ENCODE results near the gene KRTAP19-7.

The KRTAP19-7 gene

GRCh38 chr21:30561264-30561895 lies at the start of gene KRTAP19-7:
Gene KRTAP19-7 (minus strand): TSS chr21:30561314. CDS start chr21:30561289, 25 bp downstream.
- Histone ChIP-seq H3K27me3 (ENCODE audit: insufficient read depth, low read depth, severe bottlenecking) (peaks cover 58% of the 10 kb centered on the region), H3K4me3 (ENCODE audit: low read depth, low read length) (no peak within 1 kb of the TSS), H3K27ac (no peak within 1 kb of the TSS), H3K36me3 (no peaks in the 10 kb centered on the region), H3K9me3 (ENCODE audit: severe bottlenecking) (no peaks in the 10 kb centered on the region)
- DNase-seq, result no peak
- TF ChIP-seq CTCF (IDR thresholded peaks at IDR 0.05; ENCODE audit: low read depth, low read length), result no peak

GRCh38 chr21:30605968-30606367 lies 44.9 kb upstream of the KRTAP19-7 start:
- no peak for TF ChIP-seq CTCF (IDR thresholded peaks at IDR 0.05; ENCODE audit: low read depth, low read length)
- H3K36me3 ChIP-seq, result no peaks in the 10 kb centered on the region
- no peak for DNase-seq
- H3K27me3 ChIP-seq (ENCODE audit: insufficient read depth, low read depth, severe bottlenecking), result peaks cover 50% of the 10 kb centered on the region
- H3K27ac ChIP-seq, result no peak overlapping the region
- no peak overlapping the region for H3K4me3 ChIP-seq (ENCODE audit: low read depth, low read length)
- H3K9me3 ChIP-seq (ENCODE audit: severe bottlenecking), result no peaks in the 10 kb centered on the region

- no peaks in the 10 kb centered on the region for H3K9me3 ChIP-seq (ENCODE audit: severe bottlenecking)
- no peak within 1 kb of the TSS for H3K27ac ChIP-seq
- no peak for TF ChIP-seq CTCF (IDR thresholded peaks at IDR 0.05; ENCODE audit: low read depth, low read length)
- H3K27me3 ChIP-seq (ENCODE audit: insufficient read depth, low read depth, severe bottlenecking), result peaks cover 72% of the 10 kb centered on the region
- DNase-seq, result no peak
- H3K4me3 ChIP-seq (ENCODE audit: low read depth, low read length), result no peak within 1 kb of the TSS
- no peaks in the 10 kb centered on the region for H3K36me3 ChIP-seq
Observed at GRCh38 chr21:30600787-30601186, 39.7 kb upstream of the KRTAP19-7 start, which contains the start of gene KRTAP22-1. Gene KRTAP22-1 (plus strand): TSS chr21:30601087.

GRCh38 chr21:30598802-30599201 lies 37.7 kb upstream of the KRTAP19-7 start, which contains the start of gene KRTAP6-2:
Gene KRTAP6-2 (minus strand): TSS chr21:30598902. CDS start chr21:30598874, 28 bp downstream.
- no peak for TF ChIP-seq CTCF (IDR thresholded peaks at IDR 0.05; ENCODE audit: low read depth, low read length)
- no peak within 1 kb of the TSS for H3K4me3 ChIP-seq (ENCODE audit: low read depth, low read length)
- no peaks in the 10 kb centered on the region for H3K36me3 ChIP-seq
- peaks cover 72% of the 10 kb centered on the region for H3K27me3 ChIP-seq (ENCODE audit: insufficient read depth, low read depth, severe bottlenecking)
- H3K27ac ChIP-seq, result no peak within 1 kb of the TSS
- DNase-seq, result no peak
- H3K9me3 ChIP-seq (ENCODE audit: severe bottlenecking), result no peaks in the 10 kb centered on the region

- Histone ChIP-seq H3K27ac (no peak within 1 kb of the TSS), H3K9me3 (ENCODE audit: severe bottlenecking) (no peaks in the 10 kb centered on the region), H3K4me3 (ENCODE audit: low read depth, low read length) (no peak within 1 kb of the TSS), H3K36me3 (no peaks in the 10 kb centered on the region), H3K27me3 (ENCODE audit: insufficient read depth, low read depth, severe bottlenecking) (peaks cover 52% of the 10 kb centered on the region)
- TF ChIP-seq CTCF (IDR thresholded peaks at IDR 0.05; ENCODE audit: low read depth, low read length), result no peak
- no peak for DNase-seq
Observed at GRCh38 chr21:30592140-30592539, 31.0 kb upstream of the KRTAP19-7 start, which contains the start of gene KRTAP6-3. Gene KRTAP6-3 (plus strand): TSS chr21:30592440. CDS start chr21:30592446, 6 bp downstream.

GRCh38 chr21:30590297-30590696 lies 29.2 kb upstream of the KRTAP19-7 start, which contains the start of gene KRTAP22-2:
Gene KRTAP22-2 (minus strand): TSS chr21:30590397.
- Histone ChIP-seq H3K27ac (no peak within 1 kb of the TSS), H3K27me3 (ENCODE audit: insufficient read depth, low read depth, severe bottlenecking) (peaks cover 49% of the 10 kb centered on the region), H3K36me3 (no peaks in the 10 kb centered on the region), H3K4me3 (ENCODE audit: low read depth, low read length) (no peak within 1 kb of the TSS), H3K9me3 (ENCODE audit: severe bottlenecking) (no peaks in the 10 kb centered on the region)
- DNase-seq, result no peak
- no peak for TF ChIP-seq CTCF (IDR thresholded peaks at IDR 0.05; ENCODE audit: low read depth, low read length)
